ENCODE measurements around the gene ATP6V1D.

- TF ChIP-seq CTCF (IDR thresholded peaks at IDR 0.05; ENCODE audit: low read length) = no peak
- TF ChIP-seq EZH2phosphoT487 (IDR thresholded peaks at IDR 0.05; ENCODE audit: low read length) = no peak
- TF ChIP-seq EZH2 (optimal IDR thresholded peaks at IDR 0.05; ENCODE audit: low read depth, low read length) = no peak
Observed at GRCh38 chr14:67352055-67352454, 7.5 kb downstream of the ATP6V1D start.
